Heart left ventricle (tissue), 16 donors: ENCODE measurements around the gene ROR1. TPM values are rescaled to one million over a fixed set of nuclear protein-coding genes. Genes with fewer than 3 reads are reported as not detected.

ENCODE experiments used
- ATAC-seq, 4 donors: fragments of 200-7000 bp; cut with Tn5 transposase; one replicate each; pipeline ENCODE4 v1.9.1; 2020 to 2022; ENCODE audit warnings: moderate library complexity in 4 of 4, mild to moderate bottlenecking in 3 of 4, moderate number of reproducible peaks in 1 of 4
- DNase-seq, 5 donors: peaks; one replicate each; pipeline ENCODE4 v3.0.0-alpha.2; 2020
- H3K27ac ChIP-seq, 12 donors: fragments of 200-600 bp; sonication (generic) in 4 of 12; one replicate each; pipeline versions ENCODE4 v1.5.0 to v1.8.0; 2016 to 2022; ENCODE audit warnings: mild to moderate bottlenecking in 2 of 12
- H3K27me3 ChIP-seq, 9 donors: fragments of 200-600 bp; sonication (generic) in 2 of 9; one replicate each; pipeline versions ENCODE4 v1.5.1 to v1.8.0; 2016 to 2022; ENCODE audit warnings: mild to moderate bottlenecking in 3 of 9
- H3K36me3 ChIP-seq, 9 donors: fragments of 200-600 bp; sonication (generic) in 2 of 9; one replicate each; pipeline versions ENCODE4 v1.5.0 to v1.8.0; 2018 to 2022; ENCODE audit warnings: mild to moderate bottlenecking in 2 of 9
- H3K4me1 ChIP-seq, 12 donors: fragments of 200-600 bp; sonication (generic) in 4 of 12; one replicate each; pipeline versions ENCODE4 v1.5.0 to v1.8.0; 2016 to 2022; ENCODE audit warnings: mild to moderate bottlenecking in 3 of 12
- H3K4me3 ChIP-seq, 12 donors: fragments of 200-600 bp; sonication (generic) in 4 of 12; one replicate each; pipeline versions ENCODE4 v1.5.0 to v1.8.0; 2017 to 2022; ENCODE audit warnings: mild to moderate bottlenecking in 9 of 12, moderate library complexity in 4 of 12
- H3K9me3 ChIP-seq, 12 donors: fragments of 200-600 bp; sonication (generic) in 4 of 12; one replicate each; pipeline versions ENCODE4 v1.5.0 to v1.8.0; 2016 to 2022; ENCODE audit warnings: mild to moderate bottlenecking in 1 of 12
- CTCF ChIP-seq, 12 donors: fragments of 200-600 bp; sonication (generic) in 4 of 12; IDR thresholded peaks; one replicate each; pipeline versions ENCODE4 v1.5.0 to v1.8.0; 2018 to 2022; ENCODE audit warnings: antibody characterized with exemption in 12 of 12, mild to moderate bottlenecking in 5 of 12
- POLR2A ChIP-seq, 2 donors: fragments of 450-650 bp; IDR thresholded peaks; one replicate each; pipeline ENCODE4 v1.6.1; 2017; ENCODE audit warnings: antibody characterized with exemption in 2 of 2, mild to moderate bottlenecking in 2 of 2, moderate library complexity in 2 of 2
- WGBS, 4 donors: extraction: QIAGEN DNeasy Blood & Tissue Kit in 2 of 4; methylation state at CpG; one replicate each; pipeline versions ENCODE4 v1.1.5 to v1.1.7; 2013 to 2018; 5-methylcytosine and 5-hydroxymethylcytosine counted together
- intact Hi-C, 10 donors: fragments of 100-400 bp; cut with DNase I; formaldehyde crosslinking; loops; one replicate each; pipeline versions ENCODE4 v1.11.1 to v1.14.2; 2022
- polyA plus RNA-seq, 2 donors: library from polyadenylated mRNA; stranded (reverse); fragments of 200-250 nt; gene quantifications; one replicate each; pipeline ENCODE4 v1.2.3, GENCODE V29; 2013
- total RNA-seq, 9 donors: library from RNA; depleted of rRNA in 2 of 9; stranded (reverse); fragments of >200 nt in 2 of 9; fragmentation: NEBNext Ultra II Directional in 3 of 9; extraction: Animal tissue kit (Norgen Biotek cat#: 25700) in 3 of 9; gene quantifications; one replicate each; pipeline versions ENCODE4 v1.1.0 to v1.2.4, GENCODE V29; 2016 to 2023
- donor health status: ischemic (EF 13 %, LVEDD 7.1; RV severe dilation, severe dysfunction).
- donor health status: healthy with polysubstance abuse.
- donor health status: DM: no; HTN: yes; CAD: no.
- donor health status: DM: no; HTN: no; CAD: no.
- donor health status: ischemic (EF 25% LVEDD 6.9; RV normal size, moderate dysfunction).
- donor health status: ischemic (EF 25% LVEDD 5.7; RV mildly dilated, moderate dysfunction).
- donor health status: healthy.
- donor health status: DM: yes; HTN: yes; CAD: no.
- donor health status: ischemic (EF 35%, LVEDD 5.7; RV mildly dilated, moderate dysfunction).
- donor health status: nonischemic (EF 11% LVEDD 7.7; RV severe dilation, severe dysfunction).
- donor health status: DM: yes; HTN: yes; CAD: no.
- donor health status: PGD.
- donor health status: ischemic (EF 29% LVEDD 5.4; RV normal size, mild dysfunction).
- donor health status: nonischemic (EF 23%, LVEDD 6.1; RV moderate dilation, normal function).

Gene ROR1
- total and polyA plus RNA-seq, 11 donors = 4.1 to 35.3 (median 19.3) TPM

DNA sequence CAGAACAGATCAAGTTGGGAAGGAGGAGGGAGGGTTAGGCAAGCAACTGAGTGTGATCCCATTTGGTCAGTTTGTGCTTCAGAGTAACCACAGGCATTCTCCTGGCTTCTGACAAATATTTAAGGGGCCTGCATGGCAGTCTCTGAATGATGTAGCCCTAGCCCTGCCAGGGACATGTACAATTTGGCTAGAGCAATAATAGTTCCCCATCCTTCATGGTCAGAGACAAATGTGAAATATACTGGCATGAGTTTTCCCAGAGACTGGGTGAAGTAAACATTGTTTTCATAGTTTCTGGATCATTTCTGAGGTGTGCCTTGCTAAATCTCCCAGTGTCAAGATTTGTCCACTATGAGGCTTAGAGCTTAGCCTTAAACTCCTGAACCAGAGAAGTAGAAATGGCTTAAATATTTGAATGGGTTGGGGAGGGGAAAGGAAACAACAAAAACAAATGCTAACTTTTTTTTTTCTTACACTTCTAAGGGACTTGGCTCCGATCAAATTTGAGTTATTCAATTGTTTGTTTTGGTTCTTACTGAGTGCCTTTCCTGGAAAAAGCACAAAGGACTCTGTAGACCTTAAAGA is 387.6 kb downstream of the ROR1 start:
- no peak for TF ChIP-seq POLR2A (IDR thresholded peaks at IDR 0.05)
- TF ChIP-seq CTCF (IDR thresholded peaks at IDR 0.05) = no peak
- H3K9me3 ChIP-seq = no peaks in the 10 kb centered on the region
- H3K27ac ChIP-seq = peak overlapping the region in 1 of 12 donors; percentile 12
- no peak for ATAC-seq
- peaks cover 0 to 26% (median 5%) of the 10 kb centered on the region in 9 donors for H3K36me3 ChIP-seq
- intact Hi-C loops = loop anchor here in 1 of 10 donors (10.0 kb wide), 1 partner anchor 73 kb away; no protein-coding TSS in a partner anchor
- H3K4me1 ChIP-seq = peaks cover 0 to 17% (median 2%) of the 10 kb centered on the region in 12 donors
- H3K27me3 ChIP-seq = no peaks in the 10 kb centered on the region
- no peak for DNase-seq
- H3K4me3 ChIP-seq = no peak overlapping the region
- WGBS, 4 donors = 41 to 62% (median 52%) methylated on average over 1 of the region's 1 CpG

DNA sequence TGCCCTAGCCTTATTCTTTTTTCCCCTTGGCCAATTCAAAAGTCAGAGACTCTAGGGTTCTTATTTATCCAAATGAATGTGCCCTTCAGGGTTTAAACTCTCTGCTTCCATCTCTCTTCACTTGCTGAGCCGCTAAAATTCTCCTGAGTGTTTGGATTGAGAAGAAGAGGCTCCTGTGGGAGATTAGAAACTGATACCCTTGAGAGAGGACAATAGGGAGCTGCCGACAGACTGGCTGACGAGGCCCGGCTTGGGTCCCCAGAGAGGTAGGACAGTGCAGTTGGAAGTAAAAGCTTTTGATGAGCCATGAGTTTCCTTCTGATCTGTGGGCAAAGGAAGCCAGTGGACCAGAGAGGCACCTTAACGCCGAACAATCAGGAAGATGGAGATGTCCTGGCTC is 388.3 kb downstream of the ROR1 start:
- ATAC-seq (no peak), DNase-seq (no peak)
- 59 to 72% (median 61%) methylated on average over 6 of the region's 6 CpGs for WGBS, 4 donors
- H3K27ac ChIP-seq = peak overlapping the region in 1 of 12 donors; percentile 12
- H3K36me3 ChIP-seq = peaks cover 0 to 26% (median 5%) of the 10 kb centered on the region in 9 donors
- H3K27me3 ChIP-seq = no peaks in the 10 kb centered on the region
- H3K4me3 ChIP-seq = no peak overlapping the region
- intact Hi-C loops = loop anchor here in 1 of 10 donors (10.0 kb wide), 1 partner anchor 73 kb away; no protein-coding TSS in a partner anchor
- no peak for TF ChIP-seq CTCF (IDR thresholded peaks at IDR 0.05)
- TF ChIP-seq POLR2A (IDR thresholded peaks at IDR 0.05) = no peak
- no peaks in the 10 kb centered on the region for H3K9me3 ChIP-seq
- H3K4me1 ChIP-seq = peaks cover 0 to 17% (median 3%) of the 10 kb centered on the region in 12 donors

DNA sequence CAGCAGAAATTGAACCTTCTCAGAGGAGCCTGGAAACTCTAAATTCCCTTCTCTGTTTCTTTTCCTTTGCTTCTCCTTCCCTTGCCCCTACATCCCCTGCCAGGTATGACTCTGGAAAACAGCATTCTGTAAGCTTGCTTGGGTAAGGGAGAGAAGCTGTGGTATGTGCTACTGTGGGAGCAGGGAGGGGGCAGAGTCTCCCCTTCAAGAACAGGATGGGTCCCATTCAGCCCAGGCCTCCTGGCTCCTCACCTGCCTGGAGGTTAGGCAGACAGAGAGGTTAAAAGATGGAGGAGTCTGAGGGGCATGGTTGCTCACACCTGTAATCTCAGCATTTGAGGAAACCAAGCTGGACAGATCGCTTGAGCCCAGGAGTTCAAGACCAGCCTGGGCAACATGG is 389.0 kb downstream of the ROR1 start:
- 96 to 100% (median 100%) methylated on average over 1 of the region's 1 CpG; no CpG with 5 or more reads in 1 of the 4 donors for WGBS, 4 donors
- Histone ChIP-seq H3K27ac (no peak overlapping the region), H3K27me3 (no peaks in the 10 kb centered on the region), H3K4me1 (peaks cover 0 to 17% (median 3%) of the 10 kb centered on the region in 12 donors), H3K36me3 (peaks cover 0 to 26% (median 5%) of the 10 kb centered on the region in 9 donors), H3K4me3 (no peak overlapping the region), H3K9me3 (no peaks in the 10 kb centered on the region)
- ATAC-seq (peak in 2 of 4 donors; percentile 7 to 22), DNase-seq (no peak)
- TF ChIP-seq POLR2A (IDR thresholded peaks at IDR 0.05) (no peak), CTCF (IDR thresholded peaks at IDR 0.05) (no peak)
- intact Hi-C loops = loop anchor here in 1 of 10 donors (10.0 kb wide), 1 partner anchor 72 kb away; no protein-coding TSS in a partner anchor

GRCh38 chr1:64163431-64163830 is 389.6 kb downstream of the ROR1 start:
- TF ChIP-seq POLR2A (IDR thresholded peaks at IDR 0.05) (no peak), CTCF (IDR thresholded peaks at IDR 0.05) (no peak)
- Histone ChIP-seq H3K36me3 (peaks cover 0 to 26% (median 5%) of the 10 kb centered on the region in 9 donors), H3K4me1 (peaks cover 0 to 17% (median 3%) of the 10 kb centered on the region in 12 donors), H3K9me3 (no peaks in the 10 kb centered on the region), H3K4me3 (no peak overlapping the region), H3K27ac (peak overlapping the region in 4 of 12 donors; percentile 25 to 42 (median 32)), H3K27me3 (no peaks in the 10 kb centered on the region)
- intact Hi-C loops = loop anchor here in 1 of 10 donors (10.0 kb wide), 1 partner anchor 71 kb away; no protein-coding TSS in a partner anchor
- ATAC-seq (peak in 3 of 4 donors; percentile 11 to 28 (median 21)), DNase-seq (no peak)
- 73 to 85% (median 80%) methylated on average over 4 of the region's 4 CpGs for WGBS, 4 donors
